ENCODE results near the gene NR2F6. TPM values are rescaled to one million over a fixed set of nuclear protein-coding genes. Genes with fewer than 3 reads are reported as not detected.
A peak's percentile ranks its signal among the peaks of the same experiment; 100 is the strongest.
"Not testable (repeated sequence)": the region's sequence is repeated elsewhere in the genome, so short reads cannot be mapped to it uniquely, and the experiment has no call there.

The NR2F6 gene
- total RNA-seq, 8 experiments from 2014 or later, result 16.7 to 27.0 (median 19.5) TPM

- Histone ChIP-seq H3K4me3 (peak within 1 kb of the TSS in 4 of 5 donors; percentile 13 to 20 (median 16)), H3K27ac (no peak within 1 kb of the TSS), H3K4me1 (replicated peaks in 1 of 2) (peaks cover 0 to 11% of the 10 kb centered on the region in 2 donors)
- ATAC-seq (replicated peaks in 6 of 8), result peak; percentile 3 to 58 (median 38)
- in situ Hi-C loops (cut with MboI; ENCODE audit: low pct_unique_long_range_greater_than_20kb in 2 of 9, low sequenced_read_pairs in 9 of 9, unreplicated experiment in 9 of 9), result loop anchor here in 8 of 9 experiments (10.0 to 25.0 kb wide), 3 partner anchors 207 to 219 kb away; partner anchors contain the start of genes HAUS8 (in 1 of the 8) and MYO9B (in 1 of the 8)
- WGBS, 10 experiments, result 10 to 80% (median 22%) methylated on average over 1 to 7 of the region's 75 CpGs; no CpG with 5 or more reads in 6 of the 10 experiments
Measured at GRCh38 chr19:17281391-17282304, 35.9 kb upstream of the NR2F6 start, which contains the start of gene ANKLE1. TSS of gene ANKLE1 (plus strand) at chr19:17281901. CDS start at chr19:17281921, 20 bp downstream.

- no peak overlapping the region for H3K27ac ChIP-seq
- peaks cover 0 to 11% of the 10 kb centered on the region in 2 donors for H3K4me1 ChIP-seq (replicated peaks in 1 of 2)
- H3K4me3 ChIP-seq, result no peak overlapping the region
- in situ Hi-C loops (cut with MboI; ENCODE audit: low pct_unique_long_range_greater_than_20kb in 2 of 9, low sequenced_read_pairs in 9 of 9, unreplicated experiment in 9 of 9), result loop anchor here in 5 of 9 experiments (25.0 kb wide), 1 partner anchor 217 kb away; no protein-coding TSS in a partner anchor
- 72 to 100% (median 94%) methylated on average over 1 to 3 of the region's 3 CpGs; no CpG with 5 or more reads in 3 of the 10 experiments for WGBS, 10 experiments
- ATAC-seq (replicated peaks in 6 of 8), result no peak
Measured at GRCh38 chr19:17279436-17279835, 33.7 kb upstream of the NR2F6 start.

GRCh38 chr19:17275441-17276175 lies 29.9 kb upstream of the NR2F6 start:
- no peak for ATAC-seq (replicated peaks in 6 of 8)
- WGBS, 10 experiments, result 83 to 100% (median 90%) methylated on average over 3 to 9 of the region's 19 CpGs; no CpG with 5 or more reads in 4 of the 10 experiments
- in situ Hi-C loops (cut with MboI; ENCODE audit: low pct_unique_long_range_greater_than_20kb in 2 of 9, low sequenced_read_pairs in 9 of 9, unreplicated experiment in 9 of 9), result loop anchor here in 5 of 9 experiments (25.0 kb wide), 1 partner anchor 213 kb away; no protein-coding TSS in a partner anchor
- Histone ChIP-seq H3K27ac (no peak overlapping the region), H3K4me3 (no peak overlapping the region), H3K4me1 (replicated peaks in 1 of 2) (no peaks in the 10 kb centered on the region)

GRCh38 chr19:17274892-17275291 lies 29.2 kb upstream of the NR2F6 start:
- not testable (repeated sequence) for H3K27ac ChIP-seq; H3K4me1 ChIP-seq (replicated peaks in 1 of 2); H3K4me3 ChIP-seq; ATAC-seq (replicated peaks in 6 of 8)
- in situ Hi-C loops (cut with MboI; ENCODE audit: low pct_unique_long_range_greater_than_20kb in 2 of 9, low sequenced_read_pairs in 9 of 9, unreplicated experiment in 9 of 9), result loop anchor here in 5 of 9 experiments (25.0 kb wide), 1 partner anchor 213 kb away; no protein-coding TSS in a partner anchor
- WGBS, 10 experiments, result 83 to 100% (median 100%) methylated on average over 1 to 3 of the region's 3 CpGs; no CpG with 5 or more reads in 4 of the 10 experiments

- Histone ChIP-seq H3K4me1 (replicated peaks in 1 of 2) (peaks cover 4% of the 10 kb centered on the region in 2 donors), H3K4me3 (no peak overlapping the region), H3K27ac (no peak overlapping the region)
- in situ Hi-C loops (cut with MboI; ENCODE audit: low pct_unique_long_range_greater_than_20kb in 2 of 9, low sequenced_read_pairs in 9 of 9, unreplicated experiment in 9 of 9), result no loop called here
- ATAC-seq (replicated peaks in 6 of 8), result no peak
- WGBS, 10 experiments, result 67 to 100% (median 91%) methylated on average over 1 to 4 of the region's 13 CpGs; no CpG with 5 or more reads in 4 of the 10 experiments
Measured at GRCh38 chr19:17268754-17269153, 23.0 kb upstream of the NR2F6 start.

GRCh38 chr19:17266975-17267788 lies 21.5 kb upstream of the NR2F6 start, which contains the start of gene BABAM1:
TSS of gene BABAM1 (plus strand) at chr19:17267443. CDS start at chr19:17268807, 1,364 bp downstream.
- peak within 1 kb of the TSS; percentile 70 to 90 for H3K27ac ChIP-seq
- ATAC-seq (replicated peaks in 6 of 8), result peak; percentile 93 to 97 (median 95)
- 0 to 20% (median 0%) methylated on average over 1 to 16 of the region's 27 CpGs; no CpG with 5 or more reads in 1 of the 10 experiments for whole genome bisulfite sequencing, 10 experiments
- in situ Hi-C loops (cut with MboI; ENCODE audit: low pct_unique_long_range_greater_than_20kb in 2 of 9, low sequenced_read_pairs in 9 of 9, unreplicated experiment in 9 of 9), result no loop called here
- H3K4me3 ChIP-seq, result peak within 1 kb of the TSS; percentile 58 to 88 (median 79)
- H3K4me1 ChIP-seq (replicated peaks in 1 of 2), result peaks cover 4% of the 10 kb centered on the region in 2 donors

- no peak overlapping the region for H3K4me3 ChIP-seq
- no peak for ATAC-seq (replicated peaks in 6 of 8)
- WGBS, 10 experiments, result 72 to 100% (median 88%) methylated on average over 4 to 12 of the region's 12 CpGs
- in situ Hi-C loops (cut with MboI; ENCODE audit: low pct_unique_long_range_greater_than_20kb in 2 of 9, low sequenced_read_pairs in 9 of 9, unreplicated experiment in 9 of 9), result no loop called here
- peaks cover 4% of the 10 kb centered on the region in 2 donors for H3K4me1 ChIP-seq (replicated peaks in 1 of 2)
- H3K27ac ChIP-seq, result peak overlapping the region in 1 of 2 donors; percentile 5
Measured at GRCh38 chr19:17266589-17266974, 20.9 kb upstream of the NR2F6 start.

GRCh38 chr19:17266026-17266425 lies 20.3 kb upstream of the NR2F6 start:
- no peak overlapping the region for H3K4me3 ChIP-seq
- no peak for ATAC-seq (replicated peaks in 6 of 8)
- H3K27ac ChIP-seq, result no peak overlapping the region
- in situ Hi-C loops (cut with MboI; ENCODE audit: low pct_unique_long_range_greater_than_20kb in 2 of 9, low sequenced_read_pairs in 9 of 9, unreplicated experiment in 9 of 9), result no loop called here
- H3K4me1 ChIP-seq (replicated peaks in 1 of 2), result peaks cover 4% of the 10 kb centered on the region in 2 donors
- WGBS, 10 experiments, result 68 to 100% (median 91%) methylated on average over 2 to 7 of the region's 7 CpGs; no CpG with 5 or more reads in 1 of the 10 experiments

GRCh38 chr19:17264641-17264979 lies 18.9 kb upstream of the NR2F6 start, which contains the start of gene USHBP1:
TSS of gene USHBP1 (minus strand) at chr19:17264745. CDS start at chr19:17264299, 446 bp downstream.
- no peak for ATAC-seq (replicated peaks in 6 of 8)
- in situ Hi-C loops (cut with MboI; ENCODE audit: low pct_unique_long_range_greater_than_20kb in 2 of 9, low sequenced_read_pairs in 9 of 9, unreplicated experiment in 9 of 9), result no loop called here

GRCh38 chr19:17263712-17264640 lies 18.3 kb upstream of the NR2F6 start:
- no peak for ATAC-seq (replicated peaks in 6 of 8)
- Histone ChIP-seq H3K4me3 (no peak overlapping the region), H3K4me1 (replicated peaks in 1 of 2) (peaks cover 4% of the 10 kb centered on the region in 2 donors), H3K27ac (no peak overlapping the region)
- in situ Hi-C loops (cut with MboI; ENCODE audit: low pct_unique_long_range_greater_than_20kb in 2 of 9, low sequenced_read_pairs in 9 of 9, unreplicated experiment in 9 of 9), result no loop called here
- WGBS, 10 experiments, result 71 to 98% (median 86%) methylated on average over 1 to 12 of the region's 23 CpGs; no CpG with 5 or more reads in 2 of the 10 experiments

More at GRCh38 chr19:17264641-17264979, 18.9 kb upstream of the NR2F6 start, which contains the start of gene USHBP1:
- Histone ChIP-seq H3K4me3 (no peak within 1 kb of the TSS), H3K4me1 (replicated peaks in 1 of 2) (peaks cover 4% of the 10 kb centered on the region in 2 donors), H3K27ac (no peak within 1 kb of the TSS)
- 20 to 60% (median 32%) methylated on average over 1 to 5 of the region's 5 CpGs; no CpG with 5 or more reads in 4 of the 10 experiments for WGBS, 10 experiments

GRCh38 chr19:17262557-17262956 lies 16.8 kb upstream of the NR2F6 start:
- in situ Hi-C loops (cut with MboI; ENCODE audit: low pct_unique_long_range_greater_than_20kb in 2 of 9, low sequenced_read_pairs in 9 of 9, unreplicated experiment in 9 of 9), result no loop called here
- Histone ChIP-seq H3K4me1 (replicated peaks in 1 of 2) (peaks cover 4% of the 10 kb centered on the region in 2 donors), H3K4me3 (no peak overlapping the region), H3K27ac (no peak overlapping the region)
- no peak for ATAC-seq (replicated peaks in 6 of 8)
- 20 to 77% (median 72%) methylated on average over 1 to 9 of the region's 16 CpGs; no CpG with 5 or more reads in 6 of the 10 experiments for WGBS, 10 experiments
